Measurements from ENCODE around the gene CARM1.
"Not testable (repeated sequence)": the region's sequence is repeated elsewhere in the genome, so short reads cannot be mapped to it uniquely, and the experiment has no call there.

CARM1 gene

GRCh38 chr19:10862561-10863106 lies 8.7 kb upstream of the CARM1 start:
- DNase-seq (ENCODE audit: extremely low read depth, low read depth), result no peak
- TF ChIP-seq, protein P1, sequence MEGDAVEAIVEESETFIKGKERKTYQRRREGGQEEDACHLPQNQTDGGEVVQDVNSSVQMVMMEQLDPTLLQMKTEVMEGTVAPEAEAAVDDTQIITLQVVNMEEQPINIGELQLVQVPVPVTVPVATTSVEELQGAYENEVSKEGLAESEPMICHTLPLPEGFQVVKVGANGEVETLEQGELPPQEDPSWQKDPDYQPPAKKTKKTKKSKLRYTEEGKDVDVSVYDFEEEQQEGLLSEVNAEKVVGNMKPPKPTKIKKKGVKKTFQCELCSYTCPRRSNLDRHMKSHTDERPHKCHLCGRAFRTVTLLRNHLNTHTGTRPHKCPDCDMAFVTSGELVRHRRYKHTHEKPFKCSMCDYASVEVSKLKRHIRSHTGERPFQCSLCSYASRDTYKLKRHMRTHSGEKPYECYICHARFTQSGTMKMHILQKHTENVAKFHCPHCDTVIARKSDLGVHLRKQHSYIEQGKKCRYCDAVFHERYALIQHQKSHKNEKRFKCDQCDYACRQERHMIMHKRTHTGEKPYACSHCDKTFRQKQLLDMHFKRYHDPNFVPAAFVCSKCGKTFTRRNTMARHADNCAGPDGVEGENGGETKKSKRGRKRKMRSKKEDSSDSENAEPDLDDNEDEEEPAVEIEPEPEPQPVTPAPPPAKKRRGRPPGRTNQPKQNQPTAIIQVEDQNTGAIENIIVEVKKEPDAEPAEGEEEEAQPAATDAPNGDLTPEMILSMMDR (IDR thresholded peaks at IDR 0.05; ENCODE audit: low read depth, low read length), result no peak

DNA sequence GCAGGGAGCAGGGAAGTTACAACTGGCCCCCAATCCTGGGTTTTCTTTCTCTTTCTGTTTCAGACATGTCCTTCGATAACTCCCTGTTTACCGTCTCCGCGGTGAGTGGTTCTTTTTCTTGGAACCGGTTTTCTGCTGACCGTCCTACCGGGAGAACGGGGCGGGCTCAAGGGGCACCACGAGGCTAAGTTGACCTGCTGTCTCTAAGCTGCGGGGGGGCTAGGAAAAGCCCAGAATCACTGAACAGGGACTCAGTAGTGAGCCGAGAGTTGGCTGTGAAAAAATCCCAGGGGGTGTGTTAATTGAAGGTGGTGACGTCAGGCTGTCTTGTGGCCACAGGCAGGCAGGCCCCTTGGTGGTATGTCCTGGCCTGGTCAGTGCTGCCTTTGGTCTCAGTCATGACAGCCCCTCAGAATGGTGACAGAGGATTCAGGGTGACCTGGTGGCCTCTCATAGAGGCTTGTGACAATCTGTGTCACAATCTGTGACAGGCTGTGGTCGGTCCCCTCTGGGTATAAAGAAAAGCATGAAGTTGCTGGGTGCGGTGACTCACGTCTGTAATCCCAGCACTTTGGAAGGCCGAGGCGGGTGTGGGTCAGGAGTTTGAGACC lies 8.1 kb upstream of the CARM1 start:
- no peak for DNase-seq (ENCODE audit: extremely low read depth, low read depth)

DNA sequence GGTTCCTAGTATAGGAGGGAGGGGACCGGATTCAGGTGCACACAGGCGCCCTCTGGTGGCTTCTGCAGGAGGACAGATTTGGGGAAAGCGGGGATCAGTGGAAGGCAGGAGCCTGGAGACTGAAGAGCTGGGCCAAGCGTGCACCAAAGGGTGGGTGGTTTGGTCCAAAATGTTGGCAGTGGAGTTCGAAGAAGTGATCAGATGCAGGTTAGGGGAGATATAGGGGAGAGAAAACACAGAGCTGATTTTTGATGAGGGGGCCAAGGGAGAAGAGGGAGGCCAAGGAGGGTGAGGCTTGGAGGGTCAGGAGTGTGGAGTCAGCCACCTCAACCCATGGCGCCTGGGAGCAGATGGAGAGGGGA lies 6.8 kb upstream of the CARM1 start:
- peak; percentile 42 for DNase-seq (ENCODE audit: extremely low read depth, low read depth)
- TF ChIP-seq, protein P1 (IDR thresholded peaks at IDR 0.05; ENCODE audit: low read depth, low read length), result peak; percentile 95

More for the DNA sequence above, 8.1 kb upstream of the CARM1 start:
- TF ChIP-seq, protein P1 (IDR thresholded peaks at IDR 0.05; ENCODE audit: low read depth, low read length), result no peak

DNA sequence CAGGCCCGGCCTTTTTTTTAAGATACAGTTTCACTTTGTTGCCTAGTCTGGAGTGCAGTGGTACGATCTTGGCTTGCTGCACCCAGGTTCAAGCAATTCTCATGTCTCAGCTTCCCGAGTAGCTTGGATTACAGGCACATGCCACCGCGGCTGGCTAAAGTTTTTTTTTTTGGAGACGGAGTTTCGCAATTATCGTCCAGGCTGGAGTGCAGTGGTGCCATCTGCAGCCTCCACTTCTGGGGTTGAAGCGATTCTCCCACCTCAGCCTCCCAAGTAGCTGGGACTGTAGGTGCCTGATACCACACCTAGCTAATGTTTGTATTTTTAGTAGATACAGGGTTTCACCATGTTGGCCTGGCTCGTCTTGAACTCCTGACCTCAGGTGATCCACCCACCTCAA lies 4.9 kb upstream of the CARM1 start:
- DNase-seq (ENCODE audit: extremely low read depth, low read depth), result no peak

DNA sequence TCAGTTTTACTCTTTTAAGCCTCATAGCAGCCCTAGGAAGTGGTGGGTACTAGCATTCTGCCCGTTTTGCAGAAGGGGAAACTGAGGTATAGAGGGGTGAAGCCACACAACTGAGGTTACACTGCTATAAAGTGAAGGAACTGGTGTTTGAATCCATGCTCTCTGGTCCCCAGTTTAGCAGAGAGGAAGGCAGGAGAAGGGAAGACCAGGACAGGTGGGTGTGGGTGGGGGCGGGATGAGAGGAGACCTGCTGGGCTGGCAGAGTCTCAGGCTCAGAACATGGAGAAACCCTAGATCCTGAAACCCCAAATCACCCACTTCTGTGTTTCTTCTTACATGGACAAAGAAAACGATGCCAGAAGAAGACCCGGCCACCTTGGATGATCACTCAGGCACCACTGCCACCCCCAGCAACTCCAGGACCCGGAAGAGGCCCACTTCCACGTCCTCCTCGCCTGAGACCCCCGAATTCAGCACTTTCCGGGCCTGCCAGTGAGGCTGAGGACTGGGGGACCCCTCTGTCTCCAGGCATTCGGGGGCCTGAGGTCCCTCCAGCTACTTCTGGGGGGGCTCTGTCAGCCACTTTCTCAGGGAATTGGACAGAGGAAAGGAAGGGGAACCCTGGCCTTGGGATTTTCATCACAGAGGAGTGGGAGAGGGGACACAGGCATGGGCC lies 2.3 kb upstream of the CARM1 start:
- DNase-seq (ENCODE audit: extremely low read depth, low read depth), result no peak
- TF ChIP-seq, protein P1 (IDR thresholded peaks at IDR 0.05; ENCODE audit: low read depth, low read length), result no peak

More for the DNA sequence above, 4.9 kb upstream of the CARM1 start:
- TF ChIP-seq, protein P1 (IDR thresholded peaks at IDR 0.05; ENCODE audit: low read depth, low read length), result no peak

DNA sequence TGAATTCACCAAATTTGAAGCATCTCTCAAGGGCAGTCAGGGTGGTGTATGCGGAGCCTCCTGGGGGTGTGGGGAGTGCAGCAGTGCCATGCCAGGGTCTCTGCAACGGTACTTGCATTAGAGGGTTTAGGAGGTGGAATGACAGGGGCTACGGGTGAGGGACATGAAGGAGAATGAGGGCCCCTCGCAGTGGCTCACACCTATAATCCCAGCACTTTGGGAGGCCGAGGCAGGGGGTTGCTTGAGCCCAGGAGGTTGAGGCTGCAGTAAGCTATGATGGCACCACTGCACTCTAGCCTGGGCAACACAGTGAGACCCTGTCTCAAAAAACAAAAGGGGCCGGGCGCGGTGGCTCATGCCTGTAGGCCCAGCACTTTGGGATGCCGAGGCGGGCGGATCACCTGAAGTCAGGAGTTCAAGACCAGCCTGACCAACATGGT lies 1.5 kb upstream of the CARM1 start:
- not testable (repeated sequence) for DNase-seq (ENCODE audit: extremely low read depth, low read depth)

DNA sequence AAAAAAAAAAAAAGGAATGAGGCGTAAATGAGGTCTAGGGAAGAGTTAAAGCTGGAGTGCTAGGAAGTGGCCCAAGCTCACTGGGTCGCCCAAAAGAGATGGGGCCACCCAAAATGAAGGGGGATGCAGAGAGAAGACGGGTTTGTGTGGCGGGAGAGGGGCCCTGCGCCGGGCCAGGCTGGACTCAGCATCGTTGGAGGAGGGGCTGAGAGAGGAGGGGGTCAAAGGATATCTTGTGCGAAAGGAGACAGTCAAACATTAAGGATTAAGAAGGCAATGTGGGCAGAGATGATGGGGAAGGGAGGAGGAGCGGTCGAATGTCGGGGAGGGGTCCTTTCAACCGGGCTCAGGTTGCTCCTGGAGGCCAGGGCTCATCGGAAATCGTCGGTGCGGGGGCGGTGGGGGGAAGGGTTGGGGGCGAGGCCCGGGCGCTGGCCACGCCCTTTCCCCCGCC lies 825 bp upstream of the CARM1 start:
- no peak for DNase-seq (ENCODE audit: extremely low read depth, low read depth)
- TF ChIP-seq, protein P1 (IDR thresholded peaks at IDR 0.05; ENCODE audit: low read depth, low read length), result no peak
